ENCODE data around the gene CEACAM18. TPM values are rescaled to one million over a fixed set of nuclear protein-coding genes. Genes with fewer than 3 reads are reported as not detected.

The CEACAM18 gene
- total RNA-seq, 1 donor from 2014 or later = not detected

GRCh38 chr19:51521357-51521756 is 43.0 kb downstream of the CEACAM18 start:
- DNase-seq (no peak), ATAC-seq (ENCODE audit: low read depth) (no peak)
- ChIA-PET CTCF (no interaction called here), POLR2A (no interaction called here)
- peaks cover 5% of the 10 kb centered on the region for H3K9me3 Mint-ChIP-seq
- intact Hi-C loops (cut with micrococcal nuclease) = no loop called here
- H3K36me3 Mint-ChIP-seq (ENCODE audit: low read depth) = peaks cover 56% of the 10 kb centered on the region
- H3K4me3 Mint-ChIP-seq = no peak overlapping the region
- no peaks in the 10 kb centered on the region for H3K27me3 Mint-ChIP-seq
- no peak overlapping the region for H3K27ac Mint-ChIP-seq
- TF ChIP-seq CTCF (IDR thresholded peaks at IDR 0.05) = no peak
- peaks cover 45% of the 10 kb centered on the region for H3K4me1 Mint-ChIP-seq

- no peak for ATAC-seq (ENCODE audit: low read depth)
- H3K27ac Mint-ChIP-seq = no peak overlapping the region
- POLR2A ChIA-PET = interaction anchor here (0.6 to 0.7 kb wide), 2 partner anchors 9 to 121 kb away, joined by 3 to 5 read pairs; no protein-coding TSS in a partner anchor
- H3K36me3 Mint-ChIP-seq (ENCODE audit: low read depth) = peaks cover 53% of the 10 kb centered on the region
- CTCF ChIA-PET = no interaction called here
- TF ChIP-seq CTCF (IDR thresholded peaks at IDR 0.05) = no peak
- no peak for DNase-seq
- peaks cover 49% of the 10 kb centered on the region for H3K4me1 Mint-ChIP-seq
- peaks cover 5% of the 10 kb centered on the region for H3K9me3 Mint-ChIP-seq
- no peak overlapping the region for H3K4me3 Mint-ChIP-seq
- H3K27me3 Mint-ChIP-seq = no peaks in the 10 kb centered on the region
- intact Hi-C loops (cut with micrococcal nuclease) = no loop called here
Measured at GRCh38 chr19:51521781-51522180, 43.4 kb downstream of the CEACAM18 start.

DNA sequence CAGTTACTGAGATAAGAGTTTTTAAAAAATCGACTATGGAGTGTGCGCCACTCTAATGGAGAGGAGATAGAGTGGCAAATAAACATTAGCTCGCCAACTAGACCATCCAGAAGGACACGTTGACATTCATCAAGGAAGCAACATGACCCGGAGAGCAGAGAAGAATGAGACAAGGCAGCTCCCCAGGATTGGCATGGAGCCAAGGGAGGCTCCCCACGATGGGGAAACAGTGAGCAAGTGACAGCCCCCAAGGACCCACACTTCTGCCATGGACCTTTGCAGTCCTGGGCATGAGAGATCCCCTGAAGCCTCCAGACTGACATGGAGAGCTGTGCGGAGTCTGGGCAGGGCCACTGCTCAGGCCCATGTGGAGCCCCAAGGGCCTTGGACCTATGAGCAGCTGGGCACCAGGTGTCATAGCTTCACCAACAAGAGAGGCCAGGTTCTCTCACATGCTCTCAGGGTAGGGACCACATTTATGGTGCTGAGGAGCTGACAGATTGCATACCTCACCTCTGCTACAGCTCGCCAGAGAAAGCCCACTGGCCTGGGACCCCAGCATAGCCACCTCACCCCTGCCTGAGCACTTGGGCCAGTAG is 46.4 kb downstream of the CEACAM18 start:
- H3K4me1 Mint-ChIP-seq = peaks cover 75% of the 10 kb centered on the region
- no peak for ATAC-seq (ENCODE audit: low read depth)
- intact Hi-C loops (cut with micrococcal nuclease) = no loop called here
- POLR2A ChIA-PET = no interaction called here
- no peak overlapping the region for H3K4me3 Mint-ChIP-seq
- peaks cover 46% of the 10 kb centered on the region for H3K36me3 Mint-ChIP-seq (ENCODE audit: low read depth)
- TF ChIP-seq CTCF (IDR thresholded peaks at IDR 0.05) = no peak
- no peak overlapping the region for H3K27ac Mint-ChIP-seq
- DNase-seq = no peak
- no peaks in the 10 kb centered on the region for H3K9me3 Mint-ChIP-seq
- no peaks in the 10 kb centered on the region for H3K27me3 Mint-ChIP-seq
- CTCF ChIA-PET = no interaction called here

GRCh38 chr19:51525651-51526050 is 47.3 kb downstream of the CEACAM18 start:
- no peaks in the 10 kb centered on the region for H3K27me3 Mint-ChIP-seq
- DNase-seq (no peak), ATAC-seq (ENCODE audit: low read depth) (no peak)
- no peak overlapping the region for H3K27ac Mint-ChIP-seq
- no peak for TF ChIP-seq CTCF (IDR thresholded peaks at IDR 0.05)
- ChIA-PET POLR2A (no interaction called here), CTCF (no interaction called here)
- H3K36me3 Mint-ChIP-seq (ENCODE audit: low read depth) = peaks cover 43% of the 10 kb centered on the region
- no peaks in the 10 kb centered on the region for H3K9me3 Mint-ChIP-seq
- intact Hi-C loops (cut with micrococcal nuclease) = no loop called here
- H3K4me3 Mint-ChIP-seq = no peak overlapping the region
- H3K4me1 Mint-ChIP-seq = peaks cover 83% of the 10 kb centered on the region

GRCh38 chr19:51529301-51529700 is 51.0 kb downstream of the CEACAM18 start:
- TF ChIP-seq CTCF (IDR thresholded peaks at IDR 0.05) = no peak
- H3K4me3 Mint-ChIP-seq = no peak overlapping the region
- H3K36me3 Mint-ChIP-seq (ENCODE audit: low read depth) = peaks cover 14% of the 10 kb centered on the region
- intact Hi-C loops (cut with micrococcal nuclease) = no loop called here
- no peaks in the 10 kb centered on the region for H3K9me3 Mint-ChIP-seq
- no peak overlapping the region for H3K27ac Mint-ChIP-seq
- POLR2A ChIA-PET = interaction anchor here (0.7 kb wide), 1 partner anchor 15 kb away, joined by 3 read pairs; no protein-coding TSS in a partner anchor
- peaks cover 87% of the 10 kb centered on the region for H3K4me1 Mint-ChIP-seq
- no peaks in the 10 kb centered on the region for H3K27me3 Mint-ChIP-seq
- CTCF ChIA-PET = no interaction called here
- ATAC-seq (ENCODE audit: low read depth) (no peak), DNase-seq (no peak)

All from activated B cell treated with CpG ODN at 0.5 μM for 24 hours (primary cell).